GM21528 (cell line): ENCODE results near the gene GRM7.

Source experiments
- ATAC-seq: cut with Tn5 transposase; IDR thresholded peaks from one replicate; pipeline ENCODE4 v1.9.1; 2021; ENCODE audit warnings: mild to moderate bottlenecking, moderate library complexity; ENCODE audit not compliant: unreplicated experiment, low FRiP score

Gene GRM7

DNA sequence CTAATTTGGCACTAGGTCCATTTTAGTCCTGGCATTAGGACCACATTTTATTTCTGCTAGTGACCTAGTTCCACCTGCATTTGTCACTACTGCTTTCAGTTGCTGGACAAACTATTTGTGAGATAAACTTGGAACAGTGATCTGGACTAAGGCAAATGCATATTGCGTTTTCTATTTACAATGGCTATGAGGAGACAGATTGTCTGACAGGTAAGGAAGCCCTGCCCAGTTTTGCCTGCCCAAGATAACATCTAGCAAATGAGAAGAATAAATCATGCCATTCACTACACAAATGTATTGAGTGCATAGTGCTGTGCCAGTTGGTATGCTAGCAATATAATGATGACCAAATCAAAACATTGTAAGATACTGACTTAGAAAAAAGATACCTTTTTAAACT is 245.7 kb downstream of the GRM7 start:
- ATAC-seq = no peak

DNA sequence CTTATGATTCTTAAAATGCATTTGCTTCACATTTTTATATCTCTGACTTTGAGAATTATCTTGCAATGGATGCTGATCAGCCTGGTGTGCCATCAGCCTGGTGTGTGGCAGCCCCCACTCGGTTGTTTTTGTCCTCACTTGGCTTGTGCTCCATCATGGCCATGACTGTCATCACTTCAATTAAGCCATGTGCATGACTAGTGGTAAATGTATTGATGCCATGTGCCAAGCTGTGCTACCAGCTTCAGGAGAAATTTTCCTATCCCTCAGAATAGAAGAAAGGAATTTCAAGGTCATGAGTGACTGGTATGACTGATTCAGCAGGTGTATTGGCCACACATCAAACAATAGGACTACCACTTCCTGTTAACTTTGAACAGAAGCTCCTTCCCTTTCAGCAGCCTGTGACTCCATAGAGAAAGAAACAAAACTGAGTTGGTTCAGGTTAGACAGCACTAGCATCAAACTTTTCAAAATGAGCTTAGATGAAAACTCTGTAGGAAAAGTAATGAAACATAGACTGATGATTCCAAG is 251.7 kb downstream of the GRM7 start:
- no peak for ATAC-seq

DNA sequence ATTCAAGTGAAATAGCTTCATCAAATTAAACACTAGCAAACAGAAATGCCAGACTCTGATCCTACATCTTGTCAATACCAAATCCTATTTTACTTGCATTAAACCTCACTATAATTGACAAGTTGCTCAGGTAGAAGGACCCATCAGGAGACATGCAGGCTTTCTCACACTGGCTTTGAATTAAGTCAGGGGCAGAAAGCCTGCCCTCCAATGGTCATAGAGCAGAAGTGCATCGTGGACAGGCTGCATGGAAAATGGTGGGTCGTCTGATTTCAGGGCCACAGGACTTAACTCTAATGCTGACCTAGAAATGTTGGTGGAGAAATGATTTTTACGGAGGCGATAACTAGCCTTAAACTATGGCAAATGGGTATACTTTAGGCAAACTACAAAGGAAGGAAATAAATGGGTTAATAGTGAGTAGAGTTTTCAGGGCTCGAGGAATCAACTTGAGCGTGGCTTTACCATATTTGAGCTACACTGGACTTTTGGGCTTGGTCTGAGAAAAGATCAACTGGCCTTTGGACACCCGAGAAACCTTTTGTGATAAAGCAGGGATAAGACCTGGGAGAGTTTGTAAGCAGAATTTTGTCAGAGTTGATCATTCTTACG is 283.9 kb downstream of the GRM7 start:
- ATAC-seq = no peak

DNA sequence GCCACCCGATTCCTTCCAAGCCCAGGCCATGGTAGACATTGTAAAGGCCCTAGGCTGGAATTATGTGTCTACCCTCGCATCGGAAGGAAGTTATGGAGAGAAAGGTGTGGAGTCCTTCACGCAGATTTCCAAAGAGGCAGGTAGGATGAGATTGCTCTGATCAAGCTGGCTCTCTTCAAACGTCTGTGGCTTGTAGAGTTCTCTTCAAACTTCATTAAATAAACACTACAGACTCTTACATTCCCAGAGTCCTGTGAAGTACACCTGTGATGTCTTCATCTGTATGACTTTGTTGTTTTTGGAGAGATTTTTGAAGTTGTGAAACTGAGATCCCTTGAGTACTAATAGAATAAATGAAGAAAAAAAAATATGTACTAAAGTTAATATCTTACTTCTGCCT is 285.6 kb downstream of the GRM7 start:
- no peak for ATAC-seq

DNA sequence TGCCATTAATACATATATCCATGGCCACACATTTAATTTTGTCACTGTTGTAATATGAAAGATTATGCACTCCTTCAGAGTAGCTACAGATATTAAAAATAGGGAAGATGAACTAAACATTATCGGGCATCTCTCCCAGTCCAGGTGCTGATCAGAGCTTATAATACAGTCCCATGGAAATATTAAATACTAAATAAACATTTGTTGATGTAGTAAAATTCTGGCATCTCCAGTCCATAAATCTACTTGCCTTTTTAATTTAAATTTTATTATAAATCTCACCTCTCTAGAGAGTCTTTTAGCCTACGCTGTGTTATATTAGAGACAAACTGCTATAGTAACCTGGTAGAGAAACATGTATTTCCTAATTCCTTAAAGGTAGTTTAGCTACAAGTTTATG is 297.6 kb downstream of the GRM7 start:
- no peak for ATAC-seq

DNA sequence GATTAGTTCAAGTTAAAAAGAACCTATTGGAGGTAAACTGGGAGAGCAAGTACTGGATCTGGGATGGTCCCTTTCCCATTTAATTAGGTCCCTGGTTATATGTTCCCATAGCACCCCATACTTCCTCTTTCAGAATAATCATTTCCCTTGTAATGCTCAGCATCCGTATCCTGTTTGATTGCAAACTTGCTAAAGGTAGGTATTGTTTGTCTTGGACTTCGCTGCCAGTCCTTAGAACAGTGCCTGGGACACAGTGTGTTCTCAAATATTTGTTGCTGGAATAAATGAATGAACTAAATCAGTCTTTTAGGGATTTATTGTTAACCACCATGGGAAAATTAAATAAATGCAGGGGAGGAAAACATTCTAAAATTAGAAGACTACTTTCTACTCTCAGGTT is 299.8 kb downstream of the GRM7 start:
- no peak for ATAC-seq

DNA sequence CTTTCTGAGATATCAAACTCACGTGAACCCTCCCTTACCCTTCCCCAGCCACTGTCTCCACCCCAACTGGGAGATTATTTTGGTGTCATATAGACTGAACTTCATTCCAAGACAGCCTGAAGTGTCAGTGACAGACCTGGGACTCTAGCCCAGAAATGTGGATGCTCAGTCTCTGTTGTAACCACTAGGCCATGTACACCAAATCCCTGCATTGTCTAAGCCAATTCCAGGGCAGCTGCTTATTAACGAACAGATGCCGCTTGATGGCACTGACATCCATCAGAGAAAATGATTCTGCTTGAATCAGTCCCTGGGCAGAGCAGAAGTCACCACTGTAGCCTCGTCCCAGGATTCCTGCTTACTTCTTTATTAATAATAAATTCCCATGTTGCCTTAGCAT is 305.5 kb downstream of the GRM7 start:
- ATAC-seq = no peak

DNA sequence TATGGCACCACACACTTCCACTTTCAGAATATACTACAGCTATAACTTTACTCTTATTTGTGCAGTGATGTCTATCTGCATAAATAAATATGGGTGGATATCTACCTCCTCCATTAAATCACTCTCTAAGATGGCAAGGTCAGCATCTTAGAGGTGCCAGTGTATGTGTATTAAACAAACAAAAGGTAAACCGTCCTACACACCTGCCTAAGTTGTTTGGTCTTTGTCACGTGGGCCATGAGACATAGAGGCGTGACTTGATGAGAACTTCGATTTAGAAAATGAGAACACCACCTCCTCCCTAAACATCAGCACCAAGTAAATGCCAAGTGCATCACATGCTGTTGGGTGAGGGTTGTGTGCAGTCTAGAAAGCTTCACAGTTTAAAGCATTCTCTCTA is 310.6 kb downstream of the GRM7 start:
- ATAC-seq = no peak

DNA sequence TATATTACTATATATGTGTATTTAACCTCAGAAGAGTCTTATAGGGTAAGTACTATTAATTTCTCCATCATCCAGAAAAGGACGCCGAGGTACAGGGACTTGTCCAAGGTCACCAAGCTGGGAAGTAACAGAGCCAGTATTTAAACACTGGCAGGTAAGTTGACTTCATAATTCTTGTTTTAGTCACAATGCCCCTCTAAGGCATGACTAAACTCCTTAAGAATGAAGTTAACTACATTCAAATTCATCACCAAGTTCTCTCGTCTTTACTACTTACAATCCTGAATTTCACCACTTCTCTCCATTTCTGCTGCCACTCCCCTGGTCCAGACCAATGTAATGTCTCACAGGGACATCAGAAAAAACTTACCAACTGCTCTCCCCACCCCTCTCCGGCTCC is 312.1 kb downstream of the GRM7 start:
- no peak for ATAC-seq

DNA sequence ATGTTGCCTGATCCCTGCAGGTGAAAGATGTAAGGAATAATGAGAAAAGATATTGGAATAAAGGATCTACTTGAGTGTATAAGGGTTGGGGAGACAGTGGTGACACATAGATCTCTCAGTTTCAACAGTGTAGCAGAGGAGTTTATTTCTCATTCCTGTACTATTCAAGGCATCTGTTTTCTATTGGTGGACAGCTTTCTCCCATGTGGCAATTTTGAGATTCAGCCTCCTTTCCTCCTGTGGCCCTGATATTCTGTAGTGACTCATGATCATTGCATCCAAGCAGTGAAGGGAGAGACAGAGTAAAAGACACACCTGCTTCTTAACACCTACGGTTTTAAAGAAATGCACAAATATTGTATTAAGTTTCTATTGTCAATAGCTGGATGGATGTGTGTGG is 327.6 kb downstream of the GRM7 start:
- ATAC-seq = no peak

DNA sequence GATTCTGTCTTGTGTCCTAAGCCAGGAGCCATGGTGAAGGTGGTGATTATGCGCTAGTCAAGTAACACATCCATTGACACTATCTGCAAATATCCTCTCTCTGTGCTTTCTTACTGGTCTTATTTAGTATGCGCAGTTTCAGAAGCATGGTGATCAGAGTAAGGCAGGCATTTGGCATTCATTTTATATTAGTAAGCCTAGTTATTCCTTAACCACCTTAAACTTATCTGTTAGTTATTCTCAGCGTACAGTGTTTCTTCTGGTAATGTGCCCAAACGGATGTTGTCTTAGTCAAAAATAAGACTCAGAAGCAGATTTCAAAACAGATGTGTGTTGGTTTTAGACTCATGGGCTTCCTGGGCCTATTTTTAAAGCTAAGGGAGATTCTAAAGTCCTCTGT is 329.2 kb downstream of the GRM7 start:
- ATAC-seq = no peak

DNA sequence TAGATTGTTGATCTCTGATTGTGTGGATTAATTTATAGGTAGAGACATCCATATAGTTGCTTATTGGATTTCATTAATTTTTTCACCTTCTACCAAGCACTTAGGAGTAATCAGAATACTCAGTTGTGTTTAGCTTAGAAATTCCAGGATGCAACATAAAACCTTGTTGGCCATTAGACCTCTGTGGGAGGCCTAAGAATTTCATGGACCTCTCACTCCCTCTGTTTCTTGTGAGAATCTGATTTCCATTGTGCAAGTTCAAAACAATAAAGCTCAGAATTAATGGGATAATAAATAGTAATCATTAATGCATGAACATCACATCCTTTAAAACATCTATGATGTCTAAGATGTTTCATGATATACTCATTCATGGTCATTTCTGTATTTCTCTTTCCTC is 332.4 kb downstream of the GRM7 start:
- ATAC-seq = no peak

DNA sequence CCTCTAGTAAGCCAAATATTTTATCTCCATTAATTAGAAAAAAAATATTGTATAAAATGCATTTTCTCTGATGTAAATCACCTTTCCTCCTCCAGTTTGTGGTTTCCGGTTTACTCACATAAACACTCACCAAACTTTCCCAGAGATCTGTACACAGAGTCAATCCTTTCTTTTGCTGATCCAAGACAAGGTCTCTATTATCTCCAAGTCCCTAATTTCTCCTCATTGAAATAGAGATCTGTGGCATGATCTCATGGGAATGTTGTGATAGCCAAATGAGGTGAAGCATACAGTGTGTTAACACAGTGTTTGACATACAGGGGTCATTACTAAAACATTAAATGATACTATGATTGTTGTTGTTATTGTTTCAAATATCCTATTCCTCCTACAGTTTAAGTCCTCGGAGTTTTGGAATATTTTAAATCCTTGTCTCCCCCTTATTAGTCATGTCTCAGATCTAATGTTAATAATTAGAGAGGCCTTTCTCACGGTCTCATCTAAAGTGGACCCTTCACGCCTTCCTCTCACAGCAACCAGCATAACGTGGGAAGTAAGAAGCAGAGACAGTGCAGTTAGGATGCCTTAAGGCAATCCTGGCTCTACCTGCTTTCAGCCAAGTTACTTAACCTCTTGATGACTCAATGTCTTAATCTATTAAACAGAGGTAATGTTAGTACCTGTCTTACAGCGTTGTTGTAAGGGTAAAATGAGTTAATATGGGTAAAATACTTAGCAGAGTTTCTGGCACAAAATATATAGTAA is 333.3 kb downstream of the GRM7 start:
- ATAC-seq = no peak

DNA sequence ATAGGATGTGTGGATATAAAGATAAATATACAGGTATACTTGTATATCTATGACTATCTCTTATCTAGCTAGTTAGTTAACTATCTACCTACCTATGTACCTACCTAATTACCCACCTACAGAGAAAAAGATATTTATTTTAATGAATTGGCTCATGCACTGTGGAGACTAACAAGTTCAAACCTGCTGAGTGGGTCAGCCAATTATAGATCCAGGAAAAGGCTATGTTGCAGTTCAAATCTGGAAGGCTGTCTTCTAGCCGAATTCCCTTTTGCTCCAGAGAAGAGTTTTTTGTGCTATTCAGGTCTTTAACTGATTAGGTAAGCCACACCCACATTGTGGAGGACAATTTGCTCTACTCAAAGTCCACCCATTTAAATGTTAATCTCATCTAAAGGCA is 335.0 kb downstream of the GRM7 start:
- no peak for ATAC-seq

DNA sequence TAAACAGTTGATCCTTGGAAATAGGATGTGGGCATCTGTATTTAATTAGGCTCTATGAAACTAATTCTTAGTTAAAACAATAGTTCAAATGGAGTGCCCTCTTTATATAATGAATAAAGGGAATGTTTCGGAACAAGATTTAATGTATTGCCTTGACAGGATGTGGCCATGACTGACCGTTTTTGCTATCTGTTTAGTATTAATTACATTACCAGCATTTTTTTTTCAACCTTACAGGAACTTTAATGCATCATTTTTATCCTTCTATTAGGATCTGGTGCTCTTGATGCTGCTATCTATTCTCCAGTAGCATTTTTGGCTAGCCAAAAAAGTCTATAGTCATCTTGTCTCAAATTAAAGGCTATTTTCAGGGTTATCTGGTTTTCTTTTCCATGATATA is 340.9 kb downstream of the GRM7 start:
- no peak for ATAC-seq

DNA sequence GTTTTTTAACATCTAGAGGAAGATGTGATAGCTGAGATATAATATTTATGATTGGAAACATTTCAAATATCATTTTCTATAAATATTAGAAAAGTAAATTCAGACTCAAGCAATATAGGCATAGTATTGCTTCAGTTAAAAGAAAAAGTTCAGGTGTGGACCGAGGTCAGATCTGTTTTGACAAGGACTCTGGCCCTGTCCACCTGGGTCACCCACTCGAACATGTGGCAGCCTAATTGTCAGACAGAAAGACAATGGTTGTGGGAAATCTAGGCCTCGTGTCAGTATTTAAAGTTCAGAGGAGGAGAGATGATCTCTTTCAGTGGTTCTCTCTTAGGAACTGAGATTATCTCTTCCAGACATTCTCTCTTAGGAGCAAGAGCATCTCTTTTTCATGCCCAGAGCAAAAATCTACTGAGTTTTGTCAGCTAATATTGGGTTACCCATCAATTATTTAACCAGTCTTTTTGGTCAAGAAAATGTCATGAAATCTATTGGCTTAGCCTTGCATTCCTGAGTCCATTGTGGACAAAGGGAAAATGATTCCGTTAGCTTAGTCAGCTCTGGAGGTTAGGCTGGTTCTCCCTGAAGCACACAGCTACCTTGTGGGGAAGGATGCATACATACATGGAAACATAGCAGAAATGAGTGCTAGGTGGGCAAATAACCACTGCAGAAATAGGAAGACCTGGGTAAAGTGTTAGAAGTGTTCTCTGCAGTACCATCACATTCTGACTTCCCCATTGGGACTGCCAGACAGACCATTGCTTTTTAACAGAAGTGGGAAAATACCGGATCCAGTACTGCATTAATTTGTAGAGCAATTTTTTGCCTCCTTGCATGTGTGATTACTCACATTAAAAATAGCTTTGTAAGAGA is 343.3 kb downstream of the GRM7 start:
- peak; percentile 27 for ATAC-seq

DNA sequence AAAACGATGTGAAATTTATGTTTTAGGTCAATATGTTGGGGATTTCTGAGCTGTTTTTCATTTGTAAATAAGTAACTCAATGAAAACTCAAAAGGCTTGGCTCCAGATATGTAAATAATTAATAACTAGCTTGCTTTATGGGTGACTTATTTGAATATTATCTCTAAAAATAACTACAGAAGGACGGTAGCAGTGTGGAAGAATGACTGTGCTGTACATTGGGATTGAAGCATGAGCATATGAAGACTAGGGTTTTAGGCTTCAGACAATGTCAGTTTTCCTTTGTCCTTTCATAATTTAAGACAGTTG is 343.9 kb downstream of the GRM7 start:
- ATAC-seq = peak; percentile 40

DNA sequence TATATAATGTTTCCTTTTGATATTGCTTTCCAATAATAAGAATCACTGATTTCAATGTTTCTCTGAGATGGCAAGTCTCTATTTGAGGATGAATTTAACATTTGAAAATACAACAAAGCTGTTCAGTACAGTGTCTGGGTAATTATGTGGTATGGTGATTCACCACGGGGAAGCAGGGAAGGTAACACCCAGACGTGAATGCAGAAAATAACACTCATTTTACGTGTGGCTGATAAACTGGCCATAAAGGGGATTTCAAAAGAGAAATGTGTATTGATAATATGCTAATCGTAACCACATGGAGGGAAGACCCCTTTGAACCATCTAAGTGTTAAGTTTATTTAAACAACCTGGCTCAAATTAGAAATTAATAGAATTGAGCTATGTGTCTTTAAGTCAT is 344.6 kb downstream of the GRM7 start:
- ATAC-seq = peak; percentile 58

DNA sequence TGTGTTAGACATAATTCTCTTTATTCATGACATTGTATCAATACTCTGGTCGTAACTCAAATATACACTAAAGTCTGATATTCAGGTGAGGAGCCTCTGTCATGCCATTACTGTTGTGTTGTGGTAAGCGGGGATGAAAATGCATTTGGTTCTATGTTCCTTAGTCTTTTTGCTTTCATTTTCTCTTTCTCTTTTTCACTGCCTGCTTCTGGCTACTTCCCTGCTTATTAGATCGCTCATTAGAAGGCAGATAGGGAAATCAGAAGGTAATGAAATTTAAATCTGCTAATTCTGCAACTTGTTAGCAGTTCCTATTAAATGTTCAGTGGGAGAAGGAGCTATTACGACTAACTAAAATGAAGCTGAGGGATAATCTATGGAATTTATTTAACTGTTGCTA is 345.0 kb downstream of the GRM7 start:
- peak; percentile 77 for ATAC-seq

DNA sequence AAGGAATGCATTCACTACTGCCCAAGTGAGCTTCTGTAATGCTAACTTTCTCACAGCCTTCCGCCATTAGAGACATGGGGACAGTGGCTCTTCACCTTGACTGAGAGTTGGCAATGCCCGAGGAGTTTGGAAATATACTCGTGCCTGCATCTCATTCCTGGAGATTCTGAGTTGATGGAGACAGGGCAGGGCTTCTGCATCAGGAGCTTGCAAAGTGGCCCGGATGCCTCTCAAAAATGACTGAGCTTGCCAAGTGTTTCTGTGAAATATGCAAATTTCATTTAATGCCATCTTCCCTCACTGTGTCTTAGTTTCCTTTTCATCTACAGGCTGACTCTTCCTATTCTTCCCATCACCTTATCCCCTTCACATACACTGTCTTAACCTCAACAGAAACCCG is 346.2 kb downstream of the GRM7 start:
- ATAC-seq = no peak

DNA sequence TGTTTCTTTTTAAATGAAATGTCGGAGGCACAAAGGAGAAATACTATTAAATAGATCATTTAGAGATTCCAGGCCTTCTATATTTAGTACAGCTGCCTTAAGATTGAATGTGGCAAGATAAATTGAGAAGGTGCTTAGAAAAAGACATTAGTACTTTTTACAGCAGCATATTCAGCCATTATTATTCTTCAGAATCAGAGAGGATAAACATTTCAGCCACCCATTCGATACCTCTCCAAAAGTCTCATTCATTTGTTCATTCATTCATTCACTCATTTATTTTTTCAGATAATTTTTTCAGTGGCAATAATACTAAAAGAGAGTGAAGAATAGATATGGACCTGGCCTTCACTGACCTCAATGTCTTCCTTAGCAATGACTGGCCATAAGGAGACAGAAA is 347.0 kb downstream of the GRM7 start:
- ATAC-seq = no peak
